ENCODE data around the gene CYFIP2. TPM values are rescaled to one million over a fixed set of nuclear protein-coding genes. Genes with fewer than 3 reads are reported as not detected.

The CYFIP2 gene
- total RNA-seq, 1 donor from 2014 or later: 42.9 TPM

DNA sequence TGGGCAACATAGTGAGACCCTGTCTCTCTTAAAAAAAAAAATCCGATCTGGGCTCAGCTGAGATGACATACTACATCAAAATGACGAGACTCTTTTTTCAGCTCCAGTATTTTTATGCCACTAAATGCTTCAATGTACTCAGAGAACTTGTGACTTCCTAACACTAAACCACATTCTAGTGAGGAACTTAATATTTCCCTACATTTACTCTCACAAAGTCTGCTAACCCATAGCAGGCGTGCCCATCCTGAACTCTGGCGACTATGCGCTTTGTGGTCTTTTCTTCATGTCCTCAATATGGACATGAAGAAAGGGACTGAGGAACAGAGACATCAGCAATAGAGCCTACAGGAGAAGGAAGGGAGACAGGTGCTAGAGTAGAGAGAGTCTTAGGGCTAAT, 44.0 kb upstream of the CYFIP2 start:
- no peak overlapping the region for H3K27ac Mint-ChIP-seq (ENCODE audit: unreplicated experiment)
- no peaks in the 10 kb centered on the region for H3K36me3 Mint-ChIP-seq (ENCODE audit: low read depth, unreplicated experiment)
- TF ChIP-seq, protein P1, sequence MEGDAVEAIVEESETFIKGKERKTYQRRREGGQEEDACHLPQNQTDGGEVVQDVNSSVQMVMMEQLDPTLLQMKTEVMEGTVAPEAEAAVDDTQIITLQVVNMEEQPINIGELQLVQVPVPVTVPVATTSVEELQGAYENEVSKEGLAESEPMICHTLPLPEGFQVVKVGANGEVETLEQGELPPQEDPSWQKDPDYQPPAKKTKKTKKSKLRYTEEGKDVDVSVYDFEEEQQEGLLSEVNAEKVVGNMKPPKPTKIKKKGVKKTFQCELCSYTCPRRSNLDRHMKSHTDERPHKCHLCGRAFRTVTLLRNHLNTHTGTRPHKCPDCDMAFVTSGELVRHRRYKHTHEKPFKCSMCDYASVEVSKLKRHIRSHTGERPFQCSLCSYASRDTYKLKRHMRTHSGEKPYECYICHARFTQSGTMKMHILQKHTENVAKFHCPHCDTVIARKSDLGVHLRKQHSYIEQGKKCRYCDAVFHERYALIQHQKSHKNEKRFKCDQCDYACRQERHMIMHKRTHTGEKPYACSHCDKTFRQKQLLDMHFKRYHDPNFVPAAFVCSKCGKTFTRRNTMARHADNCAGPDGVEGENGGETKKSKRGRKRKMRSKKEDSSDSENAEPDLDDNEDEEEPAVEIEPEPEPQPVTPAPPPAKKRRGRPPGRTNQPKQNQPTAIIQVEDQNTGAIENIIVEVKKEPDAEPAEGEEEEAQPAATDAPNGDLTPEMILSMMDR (IDR thresholded peaks at IDR 0.05; ENCODE audit: unreplicated experiment): no peak
- no peaks in the 10 kb centered on the region for H3K9me3 Mint-ChIP-seq (ENCODE audit: unreplicated experiment)
- H3K27me3 Mint-ChIP-seq (ENCODE audit: unreplicated experiment): no peaks in the 10 kb centered on the region
- H3K4me3 Mint-ChIP-seq (ENCODE audit: unreplicated experiment): no peak overlapping the region
- DNase-seq (ENCODE audit: low spot score): no peak
- peaks cover 6% of the 10 kb centered on the region for H3K4me1 Mint-ChIP-seq (ENCODE audit: unreplicated experiment)

DNA sequence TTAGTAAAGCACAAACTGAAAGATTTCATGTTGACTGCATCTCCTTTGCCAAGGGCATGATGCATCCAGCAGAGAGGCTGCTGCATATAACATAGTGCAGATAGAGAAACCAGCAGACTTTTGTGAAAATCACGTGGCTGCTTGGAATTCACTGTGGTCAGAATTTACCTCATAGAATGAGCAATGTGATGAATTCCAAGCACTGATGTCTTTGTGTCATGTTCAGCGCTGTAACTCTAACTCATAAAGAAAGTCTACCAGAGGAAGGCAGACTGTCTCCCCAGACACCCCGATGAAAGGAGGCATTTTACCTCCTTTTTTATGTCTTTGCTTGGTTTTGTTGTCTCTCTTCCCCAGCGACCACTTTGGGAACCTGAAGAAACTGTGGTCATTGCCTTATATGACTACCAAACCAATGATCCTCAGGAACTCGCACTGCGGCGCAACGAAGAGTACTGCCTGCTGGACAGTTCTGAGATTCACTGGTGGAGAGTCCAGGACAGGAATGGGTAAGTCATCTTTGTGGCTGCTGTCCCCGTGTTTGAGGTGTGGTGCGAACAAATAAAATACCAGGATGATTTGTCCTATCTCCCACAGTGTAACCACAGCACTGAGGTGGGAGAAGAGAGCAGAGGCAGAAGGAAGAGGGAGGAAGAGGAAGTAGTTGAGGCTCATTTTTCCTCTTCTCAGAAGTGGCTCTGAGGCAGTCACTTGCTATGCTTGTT, 43.3 kb upstream of the CYFIP2 start:
- H3K4me3 Mint-ChIP-seq (ENCODE audit: unreplicated experiment): no peak overlapping the region
- TF ChIP-seq, protein P1 (IDR thresholded peaks at IDR 0.05; ENCODE audit: unreplicated experiment): no peak
- no peaks in the 10 kb centered on the region for H3K27me3 Mint-ChIP-seq (ENCODE audit: unreplicated experiment)
- peaks cover 6% of the 10 kb centered on the region for H3K4me1 Mint-ChIP-seq (ENCODE audit: unreplicated experiment)
- H3K36me3 Mint-ChIP-seq (ENCODE audit: low read depth, unreplicated experiment): no peaks in the 10 kb centered on the region
- DNase-seq (ENCODE audit: low spot score): no peak
- no peaks in the 10 kb centered on the region for H3K9me3 Mint-ChIP-seq (ENCODE audit: unreplicated experiment)
- no peak overlapping the region for H3K27ac Mint-ChIP-seq (ENCODE audit: unreplicated experiment)

DNA sequence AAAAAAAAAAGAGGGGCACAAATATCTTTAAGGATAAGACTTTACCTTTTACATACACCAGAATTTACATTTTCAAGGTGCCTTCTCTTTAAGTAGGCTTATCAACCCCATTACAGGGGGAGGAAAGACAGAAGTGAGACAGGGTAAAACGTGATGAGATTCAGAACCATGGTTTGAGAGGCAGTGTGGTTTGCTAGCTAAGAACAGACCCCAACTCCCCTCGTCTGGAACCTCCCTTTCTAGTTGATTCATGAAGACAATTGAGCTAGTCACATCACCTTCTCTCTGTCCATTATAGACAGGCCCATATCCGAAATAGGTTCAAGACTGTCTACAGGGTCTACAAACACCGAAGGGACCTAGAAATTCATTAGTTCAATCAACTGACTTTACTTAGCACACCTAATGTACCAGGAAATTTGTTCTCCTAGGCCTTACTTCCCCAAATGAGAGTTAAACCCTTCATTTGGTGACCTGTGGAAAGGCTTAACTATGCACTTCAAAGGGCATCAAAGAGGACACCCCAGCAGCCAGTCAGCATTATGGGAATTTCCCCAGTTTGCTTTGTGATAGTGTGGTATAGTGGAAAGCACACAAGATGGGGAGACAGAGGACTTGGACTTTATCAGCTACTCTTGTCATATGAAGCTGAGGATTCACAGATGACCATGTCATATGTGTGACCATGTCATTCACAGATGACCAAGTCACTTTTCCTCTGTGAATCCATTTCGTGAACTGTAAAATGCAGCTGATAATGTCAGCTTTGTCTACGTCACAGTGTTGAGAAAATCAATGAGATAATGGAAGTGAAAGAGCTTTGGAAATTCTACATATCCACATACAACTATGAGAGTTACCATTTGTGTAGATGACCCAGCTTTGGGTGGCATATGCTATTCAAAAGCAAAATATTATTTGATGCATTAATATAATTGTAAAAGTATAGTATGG, 40.2 kb upstream of the CYFIP2 start:
- Mint-ChIP-seq H3K4me3 (ENCODE audit: unreplicated experiment) (no peak overlapping the region), H3K9me3 (ENCODE audit: unreplicated experiment) (no peaks in the 10 kb centered on the region), H3K4me1 (ENCODE audit: unreplicated experiment) (peaks cover 4% of the 10 kb centered on the region), H3K27ac (ENCODE audit: unreplicated experiment) (no peak overlapping the region), H3K27me3 (ENCODE audit: unreplicated experiment) (no peaks in the 10 kb centered on the region), H3K36me3 (ENCODE audit: low read depth, unreplicated experiment) (no peaks in the 10 kb centered on the region)
- DNase-seq (ENCODE audit: low spot score): no peak
- TF ChIP-seq, protein P1 (IDR thresholded peaks at IDR 0.05; ENCODE audit: unreplicated experiment): no peak

DNA sequence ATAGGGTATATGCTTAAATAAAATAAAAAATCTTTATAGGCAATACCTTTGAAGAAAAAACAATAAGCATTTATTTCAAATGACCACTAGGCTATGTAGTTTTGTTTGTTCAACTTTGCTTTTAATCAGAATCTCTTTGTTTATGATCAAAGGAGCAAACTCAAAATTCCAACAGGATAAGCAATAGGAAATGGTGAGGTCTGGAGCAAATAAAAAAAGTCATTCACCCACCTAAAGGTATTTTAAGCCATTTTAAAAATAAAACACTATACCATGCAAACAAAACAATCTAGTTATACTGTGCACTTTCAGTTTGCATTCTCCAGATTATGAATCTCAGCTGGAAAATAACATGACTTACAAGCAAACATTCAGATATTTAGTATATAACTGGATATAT, 35.3 kb upstream of the CYFIP2 start:
- H3K36me3 Mint-ChIP-seq (ENCODE audit: low read depth, unreplicated experiment): no peaks in the 10 kb centered on the region
- no peak for DNase-seq (ENCODE audit: low spot score)
- no peaks in the 10 kb centered on the region for H3K9me3 Mint-ChIP-seq (ENCODE audit: unreplicated experiment)
- no peak overlapping the region for H3K27ac Mint-ChIP-seq (ENCODE audit: unreplicated experiment)
- H3K4me3 Mint-ChIP-seq (ENCODE audit: unreplicated experiment): no peak overlapping the region
- TF ChIP-seq, protein P1 (IDR thresholded peaks at IDR 0.05; ENCODE audit: unreplicated experiment): peak; percentile 37
- H3K27me3 Mint-ChIP-seq (ENCODE audit: unreplicated experiment): no peaks in the 10 kb centered on the region
- H3K4me1 Mint-ChIP-seq (ENCODE audit: unreplicated experiment): no peaks in the 10 kb centered on the region
